IPS DF 4.7 (cell line): ENCODE measurements around the gene ACSM3.
"Not testable (repeated sequence)": the region's sequence is repeated elsewhere in the genome, so short reads cannot be mapped to it uniquely, and the experiment has no call there.

Source experiments
- DNase-seq: peaks from one replicate; pipeline ENCODE4 v3.0.0-alpha.2; 2013; ENCODE audit warnings: low spot score; ENCODE audit errors: extremely low read depth

ACSM3 gene, protein sequence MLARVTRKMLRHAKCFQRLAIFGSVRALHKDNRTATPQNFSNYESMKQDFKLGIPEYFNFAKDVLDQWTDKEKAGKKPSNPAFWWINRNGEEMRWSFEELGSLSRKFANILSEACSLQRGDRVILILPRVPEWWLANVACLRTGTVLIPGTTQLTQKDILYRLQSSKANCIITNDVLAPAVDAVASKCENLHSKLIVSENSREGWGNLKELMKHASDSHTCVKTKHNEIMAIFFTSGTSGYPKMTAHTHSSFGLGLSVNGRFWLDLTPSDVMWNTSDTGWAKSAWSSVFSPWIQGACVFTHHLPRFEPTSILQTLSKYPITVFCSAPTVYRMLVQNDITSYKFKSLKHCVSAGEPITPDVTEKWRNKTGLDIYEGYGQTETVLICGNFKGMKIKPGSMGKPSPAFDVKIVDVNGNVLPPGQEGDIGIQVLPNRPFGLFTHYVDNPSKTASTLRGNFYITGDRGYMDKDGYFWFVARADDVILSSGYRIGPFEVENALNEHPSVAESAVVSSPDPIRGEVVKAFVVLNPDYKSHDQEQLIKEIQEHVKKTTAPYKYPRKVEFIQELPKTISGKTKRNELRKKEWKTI

DNA sequence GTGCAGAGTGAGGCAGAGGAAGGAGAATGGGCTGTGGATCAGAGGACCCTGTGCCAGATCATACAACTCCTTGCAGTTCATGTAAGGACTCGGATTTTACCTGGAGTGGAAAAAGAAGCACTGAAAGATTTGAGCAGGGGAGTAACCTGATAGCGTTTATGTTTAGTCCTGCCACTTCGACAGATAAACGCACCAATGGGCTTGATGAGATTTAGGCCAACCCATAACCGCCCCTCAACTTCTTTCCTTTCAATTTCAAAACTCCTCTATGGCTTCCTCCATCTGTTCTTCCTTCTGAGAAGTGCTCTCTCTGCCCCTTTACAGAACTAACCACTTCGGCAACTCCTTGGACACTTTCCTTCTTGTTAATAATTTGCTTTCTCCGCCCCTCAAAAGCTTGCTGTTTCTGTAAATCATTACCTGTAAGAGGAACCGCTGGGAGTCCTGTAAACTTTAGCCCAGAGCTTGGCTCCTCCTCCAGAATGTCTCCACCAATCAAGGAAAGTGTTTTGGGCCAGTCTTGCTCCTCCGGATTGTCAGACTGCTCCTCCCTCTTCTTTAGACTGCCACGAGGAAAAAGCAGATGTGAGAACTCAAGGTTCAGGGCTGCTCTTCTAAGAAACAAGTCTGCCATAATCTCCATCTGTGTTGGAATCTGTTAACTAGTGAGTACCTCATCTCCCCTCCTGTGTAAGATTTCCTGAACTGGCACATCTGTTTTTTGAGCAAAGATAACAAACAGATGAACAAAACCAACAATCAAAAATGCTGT is at the start of gene ACSM3:
Gene ACSM3 (plus strand): TSS at position 554 of the 772 bp plus-strand sequence. CDS start 6,021 bp downstream, outside the sequence.
- no peak for DNase-seq

DNA sequence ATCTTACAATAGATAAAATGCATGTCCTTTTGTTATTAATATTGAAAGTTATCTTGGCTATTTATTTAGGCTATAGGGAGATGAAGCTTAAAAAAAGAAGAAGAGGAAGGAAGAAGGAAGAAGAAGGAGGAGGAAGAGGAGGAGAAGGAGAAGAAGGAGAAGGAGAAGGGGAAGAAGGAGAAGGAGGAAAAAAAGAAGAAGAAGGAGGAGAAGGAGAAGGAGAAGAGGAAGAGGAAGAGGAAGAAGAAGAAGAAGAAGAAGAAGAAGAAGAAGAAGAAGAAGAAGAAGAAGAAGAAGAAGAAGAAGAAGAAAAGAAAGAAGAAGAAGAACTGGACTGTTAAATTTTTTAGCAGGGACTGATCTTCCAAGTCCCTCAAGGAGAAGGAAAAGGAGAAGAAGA is 46.1 kb upstream of the ACSM3 start:
- not testable (repeated sequence) for DNase-seq

DNA sequence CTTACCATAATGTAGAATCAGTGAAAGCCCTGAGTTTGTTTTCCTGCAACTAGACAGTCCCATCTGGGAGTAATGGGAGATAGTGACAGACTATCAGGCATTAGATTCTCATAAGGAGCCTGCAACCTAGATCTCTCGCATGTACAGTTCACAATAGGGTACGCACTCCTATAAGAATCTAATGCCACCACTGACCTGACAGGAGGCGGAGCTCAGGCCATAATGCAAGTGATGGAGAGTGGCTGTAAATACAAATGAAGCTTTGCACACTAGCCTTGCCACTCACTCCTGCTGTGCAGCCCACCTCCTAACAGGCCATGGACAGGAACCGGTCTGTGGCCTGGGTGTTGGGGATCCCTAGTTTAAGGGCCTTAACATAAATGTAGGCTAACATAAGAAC is 43.6 kb upstream of the ACSM3 start:
- DNase-seq, result no peak

DNA sequence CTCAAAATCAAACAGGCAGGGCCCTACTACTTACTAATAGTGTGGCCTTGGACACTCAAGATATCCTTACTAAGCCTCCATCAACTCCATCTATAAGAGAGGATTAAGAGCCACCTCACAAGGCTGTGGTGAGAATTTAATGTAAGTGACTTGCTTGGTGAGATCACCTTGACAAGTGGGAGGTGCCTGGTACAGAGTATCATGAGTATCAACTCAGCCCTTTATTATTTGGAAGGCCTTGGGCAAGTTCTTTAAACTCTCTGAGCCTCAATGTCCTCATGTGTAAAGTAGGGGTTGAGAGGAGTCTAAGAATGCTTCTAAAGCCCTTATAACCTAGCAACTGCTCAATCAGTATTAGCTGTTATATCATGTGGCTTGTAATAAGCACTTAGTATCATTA is 37.2 kb upstream of the ACSM3 start:
- no peak for DNase-seq

DNA sequence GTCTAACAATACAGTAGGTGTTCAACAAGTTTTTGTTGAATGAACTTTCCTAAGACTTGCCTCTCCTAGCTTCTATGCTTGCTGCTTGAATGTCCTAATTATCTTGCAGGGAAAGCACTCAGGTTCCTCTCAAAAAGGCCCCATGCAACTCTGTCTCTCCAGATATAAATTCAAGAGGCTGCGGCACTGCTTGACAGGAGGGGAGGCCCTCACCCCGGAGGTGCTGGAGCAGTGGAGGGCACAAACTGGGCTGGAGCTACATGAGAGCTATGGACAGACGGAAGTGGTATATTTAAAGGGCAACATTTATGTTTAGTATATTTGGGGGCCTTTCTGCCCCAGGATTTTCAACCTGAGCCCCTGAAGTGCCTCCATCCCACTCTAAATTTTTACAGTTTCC is 36.6 kb upstream of the ACSM3 start:
- DNase-seq, result no peak

DNA sequence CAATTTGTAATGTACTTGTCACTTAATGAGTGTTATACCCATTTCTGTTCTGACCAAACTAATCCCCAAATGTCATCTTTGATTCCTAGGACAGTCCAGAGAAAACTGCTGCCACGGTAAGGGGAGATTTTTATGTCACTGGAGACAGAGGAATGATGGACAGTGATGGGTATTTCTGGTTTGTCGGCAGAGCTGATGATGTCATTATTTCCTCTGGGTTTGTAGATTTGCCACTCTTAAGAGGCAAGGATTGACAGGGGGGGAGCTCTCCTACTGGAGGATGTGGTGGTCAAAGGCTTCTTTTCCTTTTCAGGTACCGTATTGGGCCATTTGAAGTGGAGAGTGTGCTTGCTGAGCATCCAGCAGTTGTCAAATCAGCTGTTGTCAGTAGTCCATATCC is 34.7 kb upstream of the ACSM3 start:
- DNase-seq, result no peak

DNA sequence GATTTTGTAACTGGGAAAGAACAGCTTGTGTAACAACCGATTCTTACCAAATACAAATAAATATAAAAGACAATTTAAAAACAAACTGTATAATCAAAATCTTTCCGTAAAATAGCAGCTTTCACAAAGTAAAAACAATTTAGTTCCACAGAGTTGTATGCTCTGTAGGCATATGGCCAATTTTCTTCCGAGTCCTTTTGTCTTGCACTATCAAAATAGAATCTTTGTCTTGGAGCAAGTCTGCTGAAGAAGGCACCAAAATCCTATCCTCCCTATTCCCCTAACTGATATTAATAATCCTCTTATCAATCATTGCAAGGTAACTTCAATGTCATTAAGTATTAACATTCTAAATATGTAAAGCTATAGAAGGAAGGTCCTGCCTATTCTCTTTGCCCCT is 29.8 kb upstream of the ACSM3 start:
- no peak for DNase-seq

DNA sequence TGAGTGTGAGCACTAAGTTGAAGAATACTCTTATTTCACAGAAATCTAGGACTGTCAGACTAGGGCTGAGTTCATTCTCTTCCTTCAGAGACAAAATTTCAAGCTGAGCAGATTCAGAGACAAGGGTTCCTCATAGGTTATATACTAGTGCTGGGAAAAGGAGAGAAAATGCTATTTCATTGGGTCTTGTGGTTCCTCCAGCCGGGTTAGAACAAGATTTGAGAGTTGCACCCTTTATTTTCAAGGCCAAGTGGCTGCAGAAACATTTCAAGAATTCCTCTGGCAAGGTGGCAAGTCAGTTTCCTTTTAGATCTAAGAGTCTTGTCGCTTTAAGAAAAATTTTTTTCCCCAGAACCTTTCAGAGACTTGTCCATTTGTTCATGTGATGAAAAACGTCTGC is 29.0 kb upstream of the ACSM3 start:
- no peak for DNase-seq

DNA sequence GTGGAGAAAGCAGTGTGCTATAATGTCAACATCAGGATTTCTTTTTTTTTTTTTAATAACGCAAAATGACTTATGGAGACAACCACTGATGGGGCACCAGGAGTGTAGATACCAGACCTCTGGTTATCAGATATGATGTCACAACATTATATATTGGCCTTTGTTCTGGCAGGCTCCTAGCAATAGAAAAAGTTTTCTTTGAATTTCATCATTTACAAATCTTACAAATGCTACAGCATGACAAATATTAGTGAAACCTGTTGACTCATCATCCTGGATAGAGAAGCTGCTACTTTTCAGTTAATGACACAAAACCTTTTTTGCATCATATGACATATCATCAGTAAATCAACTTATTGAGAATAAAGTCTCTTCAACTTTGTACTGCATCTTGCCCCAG is 28.3 kb upstream of the ACSM3 start:
- no peak for DNase-seq

DNA sequence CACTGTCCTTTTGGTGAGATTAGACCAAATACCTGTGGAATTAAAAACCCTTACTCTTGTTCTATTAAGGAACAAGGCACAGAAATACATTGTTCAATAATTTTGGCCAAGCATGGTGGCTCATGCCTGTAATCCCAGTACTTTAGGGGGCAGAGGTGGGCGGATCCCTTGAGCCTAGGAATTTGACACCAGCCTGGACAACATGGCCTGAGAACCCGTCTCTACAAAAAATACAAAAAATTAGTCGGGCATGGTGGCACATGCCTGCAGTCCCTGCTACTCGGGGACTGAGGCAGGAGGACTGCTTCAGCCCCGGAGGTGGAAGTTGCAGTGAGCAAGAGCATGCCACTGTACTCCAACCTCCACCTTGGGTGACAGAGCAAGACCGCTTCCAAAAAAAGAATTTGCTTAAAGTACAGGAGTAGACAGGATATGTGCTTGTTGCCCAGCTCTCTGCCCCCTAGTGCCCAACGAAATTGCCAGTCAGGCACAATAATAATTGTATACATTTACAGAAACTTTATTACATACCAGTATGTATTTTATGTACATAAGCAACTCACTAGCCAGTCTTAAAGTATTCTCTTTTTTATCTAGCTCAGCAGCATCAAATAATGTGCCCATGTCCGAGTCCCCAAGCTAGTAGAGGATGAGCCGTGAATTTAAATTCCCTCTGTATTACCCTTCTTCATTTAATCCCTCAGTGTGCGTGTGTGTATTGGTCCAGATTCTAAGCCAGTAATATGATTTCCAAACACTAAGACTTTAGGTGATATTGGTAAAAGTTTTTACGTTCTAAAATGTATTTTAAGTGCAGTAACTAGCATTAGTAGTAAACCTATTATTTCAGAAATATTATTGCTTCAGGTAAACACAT is 23.6 kb upstream of the ACSM3 start:
- DNase-seq, result no peak

DNA sequence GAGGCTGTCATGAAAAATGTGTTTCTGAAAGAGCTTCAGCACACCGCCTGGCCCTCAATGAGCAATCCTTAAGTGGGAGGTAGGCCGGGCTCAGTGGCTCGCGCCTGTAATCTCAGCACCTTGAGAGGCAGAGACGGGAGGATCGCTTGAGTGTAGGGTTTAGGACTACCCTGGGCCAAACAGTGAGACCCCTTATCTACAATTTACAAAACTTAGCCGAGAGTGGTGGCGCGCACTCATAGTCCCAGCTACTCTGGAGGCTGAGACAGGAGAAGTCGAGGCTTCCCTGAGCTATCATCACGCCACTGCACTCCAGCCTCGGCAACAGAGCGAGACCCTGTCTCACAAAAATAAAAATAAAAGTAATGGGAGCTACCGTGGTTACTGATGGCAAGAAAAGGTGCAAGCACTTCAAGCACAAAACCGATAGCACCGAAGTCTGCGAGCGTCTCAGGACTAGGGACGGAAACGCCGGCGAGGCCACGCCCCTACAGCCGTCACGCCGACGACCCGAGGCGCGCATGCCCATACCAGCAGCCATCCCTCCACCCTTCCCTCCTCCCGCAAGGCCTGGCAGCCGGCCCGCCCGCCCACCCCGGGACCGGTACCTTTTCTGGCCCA is 22.8 kb upstream of the ACSM3 start:
- no peak for DNase-seq

DNA sequence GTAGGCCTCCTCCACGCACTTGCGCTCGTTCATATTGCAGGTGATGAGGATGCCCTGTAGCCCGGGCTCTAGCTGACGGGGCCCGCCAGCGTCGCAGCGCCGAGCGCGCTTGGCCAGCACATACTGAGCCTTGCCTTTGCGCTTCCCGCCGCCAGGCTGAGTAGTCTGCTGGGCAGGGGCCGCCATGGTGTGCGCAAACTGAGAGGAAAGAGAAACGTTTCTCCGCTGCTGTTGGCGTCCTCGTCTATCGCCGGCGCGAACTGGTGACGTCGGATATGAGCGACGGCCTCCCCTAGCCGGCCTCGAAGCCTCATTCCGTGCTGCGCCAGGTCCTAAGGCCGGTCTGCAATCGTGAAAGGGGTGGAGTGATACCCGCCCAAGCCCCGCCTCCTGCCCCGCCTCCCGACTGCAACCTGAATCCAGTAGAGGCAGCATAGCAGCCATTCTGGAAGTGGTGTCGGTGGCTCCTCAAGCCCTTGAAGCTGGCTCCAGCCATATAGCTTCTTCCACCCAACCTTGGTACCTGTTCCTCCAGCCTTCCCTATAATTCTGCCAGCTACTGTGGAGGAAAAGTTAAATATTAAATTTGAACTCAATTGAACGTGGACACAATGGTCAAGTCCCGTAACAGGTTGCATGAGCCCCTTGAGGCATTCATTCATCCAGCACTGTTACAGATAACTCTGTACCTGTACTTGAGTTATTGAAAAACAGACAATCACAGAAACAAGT is 22.1 kb upstream of the ACSM3 start, which contains the start of gene THUMPD1:
Gene THUMPD1 (minus strand): TSS at position 265 of the 732 bp plus-strand sequence. CDS start 79 bp downstream, at position 186.
- DNase-seq, result no peak

DNA sequence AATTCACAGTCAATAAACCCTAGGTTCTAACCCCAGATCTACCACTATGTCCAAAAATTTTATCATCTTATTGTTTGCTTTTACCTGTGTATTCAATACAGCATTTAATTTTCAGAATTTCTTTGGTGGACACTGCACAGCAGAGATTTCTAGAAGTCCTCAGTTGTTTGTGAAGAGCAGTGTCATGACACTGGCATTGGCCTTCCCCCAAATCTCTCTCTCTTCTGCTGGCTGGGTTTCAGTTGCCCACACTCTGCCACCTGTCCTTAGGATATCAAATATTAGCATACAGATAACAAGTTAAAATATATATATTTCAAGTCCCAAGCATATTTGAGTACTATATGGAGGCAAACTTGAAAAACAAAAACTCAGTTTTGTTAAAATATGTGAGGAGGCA is 20.2 kb upstream of the ACSM3 start:
- no peak for DNase-seq

DNA sequence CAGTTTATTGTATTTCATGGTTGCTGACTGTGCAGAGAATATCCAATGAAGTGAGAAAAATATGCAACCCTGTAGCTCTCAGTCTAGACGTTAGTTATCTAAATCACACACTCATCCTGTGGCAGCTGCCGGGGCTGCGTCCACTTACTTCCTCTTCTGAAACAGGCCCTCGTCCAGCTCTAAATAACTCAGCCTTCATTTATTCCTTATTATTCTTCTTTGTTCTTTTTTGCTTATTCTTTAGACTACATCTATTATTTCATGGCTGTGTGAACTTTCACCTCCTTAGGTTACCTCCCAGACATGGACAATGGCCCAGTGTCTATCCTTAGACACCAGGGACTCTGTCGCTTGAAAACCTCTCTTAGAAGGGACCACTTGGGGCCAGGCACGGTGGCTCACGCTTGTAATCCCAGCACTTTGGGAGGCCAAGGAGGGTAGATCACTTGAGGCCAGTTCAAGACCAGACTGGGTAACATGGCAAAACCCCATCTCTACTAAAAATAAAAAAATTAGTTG is 18.8 kb upstream of the ACSM3 start:
- DNase-seq, result no peak

DNA sequence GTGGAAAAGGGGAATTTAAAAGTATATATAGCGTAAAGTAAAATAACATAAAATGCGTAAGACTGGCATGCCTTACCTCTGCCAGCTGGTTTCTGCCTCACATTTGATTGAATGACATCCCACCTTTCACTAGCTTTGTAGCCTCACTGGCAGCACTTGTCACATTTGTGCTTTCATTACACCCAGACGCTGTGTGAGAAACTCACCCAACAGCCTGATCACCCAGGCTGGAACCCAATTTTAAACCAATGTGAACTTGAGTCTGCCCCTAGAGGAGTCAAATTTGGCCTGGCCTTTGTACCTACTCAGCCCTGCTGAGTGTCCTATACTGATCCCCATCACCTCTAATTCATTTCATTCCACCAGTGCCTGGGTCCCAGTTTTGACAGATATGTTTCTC is 17.4 kb upstream of the ACSM3 start:
- DNase-seq, result no peak

DNA sequence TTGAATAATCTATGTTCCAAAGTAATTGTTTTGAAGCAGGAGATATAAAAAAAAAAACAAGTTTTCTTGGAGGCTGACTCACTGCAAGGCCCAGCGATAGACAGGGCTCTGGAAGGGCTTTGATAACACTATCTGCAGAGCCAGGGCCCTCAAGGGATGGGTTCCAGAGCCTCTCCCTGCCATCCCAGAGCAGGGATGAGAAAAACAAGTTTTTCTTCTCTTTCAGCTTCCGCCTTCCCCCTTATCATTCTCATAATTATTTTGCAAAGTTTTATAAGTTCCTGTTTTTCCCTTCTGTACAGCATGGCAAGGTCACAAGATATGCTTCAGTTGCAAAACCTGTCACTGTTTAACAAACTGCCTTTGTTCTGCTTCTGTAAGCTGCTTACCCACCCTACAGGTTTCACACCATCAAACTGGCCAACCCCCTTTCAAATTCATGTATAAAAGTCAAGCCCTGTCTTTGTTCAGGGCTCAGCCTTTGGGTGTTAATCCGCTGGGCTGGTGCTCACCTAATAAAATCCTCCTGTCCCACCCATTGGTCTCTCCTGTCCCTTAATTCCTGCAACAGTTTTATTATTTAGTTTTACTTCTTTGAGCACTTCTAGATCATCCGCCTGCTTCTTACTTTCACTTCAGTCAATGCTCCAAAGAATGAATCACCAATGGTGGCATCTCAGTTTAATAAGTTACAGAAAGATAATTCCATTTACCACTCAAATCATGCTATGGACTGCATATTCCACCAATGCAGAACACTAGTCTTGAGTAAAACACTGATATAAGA is 16.6 kb upstream of the ACSM3 start:
- no peak for DNase-seq

DNA sequence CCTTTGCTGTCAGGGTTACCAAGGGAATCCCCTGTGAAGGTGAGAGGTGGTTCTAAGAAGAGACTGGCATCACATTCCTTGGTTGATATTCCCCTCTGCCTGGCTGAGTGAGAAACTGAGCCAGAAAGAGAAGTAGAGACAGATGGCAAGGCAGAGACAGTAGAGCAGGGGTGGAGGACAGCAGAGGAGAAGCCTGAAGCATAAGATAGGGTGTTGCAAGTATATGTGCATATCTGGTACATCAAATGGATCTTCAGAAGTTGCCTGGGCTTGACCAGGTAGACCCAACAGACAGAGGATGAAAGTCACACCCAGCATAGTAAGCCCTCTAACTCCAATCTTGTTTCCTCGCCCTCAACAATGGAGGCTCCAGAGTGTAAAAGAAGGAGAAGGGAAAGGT is 14.3 kb upstream of the ACSM3 start:
- DNase-seq, result no peak

DNA sequence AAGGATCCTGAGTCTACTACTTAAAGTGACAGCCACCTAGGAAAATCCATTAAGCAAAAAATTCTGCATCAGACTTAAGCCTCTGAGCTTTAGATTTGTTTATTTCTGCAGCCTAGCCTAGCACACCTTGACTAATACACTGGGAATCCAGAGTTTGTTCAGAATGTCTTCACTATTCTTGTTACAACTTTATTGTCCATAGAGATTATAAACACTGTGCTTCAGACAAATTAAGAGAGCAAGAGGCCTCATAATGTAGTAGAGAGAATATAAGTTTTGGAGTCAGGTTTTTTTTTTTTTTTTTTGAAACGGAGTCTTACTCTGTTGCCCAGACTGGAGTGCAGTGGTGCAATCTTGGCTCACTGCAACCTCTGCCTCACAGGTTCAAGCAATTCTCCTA is 13.3 kb upstream of the ACSM3 start:
- DNase-seq, result no peak

DNA sequence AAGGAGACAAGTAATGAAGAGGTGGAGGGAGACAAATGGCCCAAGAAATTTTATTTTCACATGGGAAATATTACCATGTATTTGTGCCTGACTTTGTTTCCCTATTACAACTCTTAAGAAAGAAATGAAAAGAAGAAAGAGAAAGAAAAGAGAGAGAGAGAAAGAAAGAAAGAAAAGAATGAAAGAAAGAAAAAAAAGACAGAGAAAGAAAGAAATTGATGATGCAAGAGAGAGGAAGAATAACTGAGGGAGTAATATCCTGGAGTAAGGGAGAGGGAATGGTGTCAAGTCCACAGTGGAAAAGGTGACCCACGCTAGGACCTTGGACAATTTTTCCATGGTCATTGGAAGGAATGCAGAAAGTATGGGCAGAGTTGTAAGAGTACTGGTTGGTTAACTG is 10.1 kb upstream of the ACSM3 start:
- DNase-seq, result no peak
